HCEC 1CT (cell line): ENCODE measurements around the gene FBXO46.
A peak's percentile ranks its signal among the peaks of the same experiment; 100 is the strongest.

Source experiments
- DNase-seq: peaks from one replicate; pipeline ENCODE4 v3.0.0-alpha.2; 2017

FBXO46 gene, protein sequence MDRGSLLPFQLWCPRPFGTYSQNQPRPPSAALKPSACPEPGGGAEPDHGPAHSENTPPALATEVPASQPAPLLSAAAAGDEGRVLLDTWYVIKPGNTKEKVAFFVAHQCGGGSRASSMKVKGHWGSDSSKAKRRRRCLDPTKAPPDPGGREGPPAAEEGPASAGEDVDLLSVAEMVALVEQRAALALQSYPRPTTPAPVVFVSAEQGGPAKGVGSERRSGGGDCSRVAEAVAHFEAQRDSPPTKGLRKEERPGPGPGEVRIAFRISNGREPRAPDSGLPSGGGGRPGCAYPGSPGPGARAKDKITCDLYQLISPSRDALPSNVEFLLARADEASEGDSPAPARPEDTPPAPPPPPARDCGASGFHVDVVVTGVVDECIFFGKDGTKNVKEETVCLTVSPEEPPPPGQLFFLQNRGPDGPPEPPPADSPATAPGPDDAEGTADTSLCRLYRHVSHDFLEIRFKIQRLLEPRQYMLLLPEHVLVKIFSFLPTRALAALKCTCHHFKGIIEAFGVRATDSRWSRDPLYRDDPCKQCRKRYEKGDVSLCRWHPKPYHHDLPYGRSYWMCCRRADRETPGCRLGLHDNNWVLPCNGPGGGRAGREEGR

DNA sequence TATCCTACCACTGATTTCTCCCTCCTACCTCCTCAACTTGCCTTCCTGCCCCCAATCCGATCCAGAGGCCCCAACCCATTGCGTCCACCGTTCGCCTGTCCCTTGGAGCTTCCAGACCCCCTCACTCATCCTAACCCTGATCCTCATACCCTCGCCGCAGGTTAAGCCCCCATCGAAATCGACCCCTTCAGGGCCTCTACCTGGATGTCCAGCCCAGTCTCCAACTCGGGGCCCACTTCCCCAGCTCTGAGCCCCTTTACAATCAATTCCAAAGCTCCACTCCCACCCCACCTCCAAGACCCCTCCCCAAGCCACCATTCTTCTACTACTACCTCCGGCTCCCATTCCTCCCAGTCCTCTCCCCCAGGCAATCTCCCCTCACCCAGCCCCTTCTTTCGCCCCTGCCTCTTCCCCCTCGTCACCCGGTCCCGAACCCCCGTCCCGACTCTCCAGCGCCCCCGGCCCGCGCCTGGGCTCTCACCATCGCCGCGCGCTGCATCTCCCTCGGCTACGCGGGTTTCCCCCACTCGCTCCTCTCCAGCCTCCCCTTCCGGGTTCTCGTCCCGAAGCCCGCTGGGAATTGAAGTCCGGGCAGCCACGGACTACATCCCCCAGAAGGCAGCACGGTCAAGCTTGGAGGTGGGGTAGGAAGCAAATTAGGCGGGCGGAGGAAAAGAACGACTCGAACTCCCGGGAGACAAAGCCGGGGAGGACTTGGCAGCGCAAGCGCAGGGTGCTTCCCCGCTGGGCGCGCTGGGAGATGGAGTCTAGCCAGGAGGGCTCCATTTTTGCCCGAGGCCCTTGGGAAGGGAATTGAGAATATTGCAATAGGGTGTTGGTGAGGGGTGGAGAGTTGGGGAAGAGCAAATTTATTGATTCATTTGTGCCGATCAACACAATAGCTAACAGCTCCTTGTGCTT, at the start of gene FBXO46:
Gene FBXO46, minus strand, starts transcription at position 529 of the 921 bp plus-strand sequence. CDS start 17,401 bp downstream, outside the sequence.
- peak; percentile 99 for DNase-seq

DNA sequence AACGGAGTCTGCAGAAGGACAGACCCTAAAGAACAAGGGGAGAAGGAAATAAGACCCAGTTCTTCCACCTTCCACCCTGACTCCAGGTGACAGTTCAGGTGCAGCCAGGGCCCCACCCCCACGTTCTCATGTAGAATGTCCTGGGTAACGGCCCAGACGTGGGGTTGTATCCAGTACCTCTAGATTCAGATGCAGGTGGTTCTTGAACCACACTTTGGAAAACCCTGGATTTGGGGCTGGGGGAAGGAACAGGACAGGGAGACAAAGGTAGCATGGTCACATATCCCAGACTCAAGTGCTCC, 49.4 kb upstream of the FBXO46 start:
- no peak for DNase-seq

DNA sequence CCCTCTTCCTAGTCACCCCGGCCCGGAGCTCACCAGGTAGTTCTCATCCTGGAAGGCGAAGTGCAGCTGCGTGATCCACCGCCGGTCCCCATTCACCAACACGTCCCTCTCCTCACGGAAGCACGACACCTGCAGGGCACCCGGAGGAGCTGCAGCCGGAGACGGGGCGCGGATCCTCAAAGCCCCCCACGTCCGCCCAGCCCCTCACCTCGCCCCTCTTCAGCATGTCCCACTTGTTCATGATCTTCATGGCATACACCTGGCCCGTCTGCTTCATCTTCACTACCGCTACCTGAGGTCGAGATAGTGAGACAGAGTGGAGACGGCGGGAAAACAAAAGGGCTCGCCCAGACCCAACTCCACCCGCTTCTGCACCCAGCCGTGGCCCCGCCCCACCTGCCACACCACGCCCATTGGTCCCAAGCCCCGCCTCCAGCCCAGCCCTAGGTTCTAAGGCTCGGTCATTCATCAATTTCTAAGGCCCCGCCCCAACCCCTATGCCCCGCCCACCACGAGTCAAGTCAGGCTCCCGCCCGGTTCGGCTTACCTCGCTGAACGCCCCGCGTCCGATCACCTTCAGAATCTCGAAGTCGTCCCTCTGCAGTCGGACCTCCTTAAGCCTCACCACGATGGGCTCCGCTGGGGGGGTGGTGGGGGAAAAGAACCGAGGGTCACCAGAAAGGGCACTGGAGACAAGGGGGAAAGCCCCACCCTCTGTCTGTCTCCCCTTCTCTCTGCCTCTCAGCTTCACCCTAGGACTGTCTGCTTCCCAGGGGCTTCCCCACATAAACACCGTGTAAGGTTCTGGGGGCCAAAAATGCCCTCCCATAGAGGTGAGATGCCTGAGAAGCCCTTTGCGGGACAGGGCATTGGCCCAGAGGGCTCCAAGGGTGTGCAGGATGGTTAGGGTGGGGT, 48.8 kb upstream of the FBXO46 start:
- peak; percentile 52 for DNase-seq

DNA sequence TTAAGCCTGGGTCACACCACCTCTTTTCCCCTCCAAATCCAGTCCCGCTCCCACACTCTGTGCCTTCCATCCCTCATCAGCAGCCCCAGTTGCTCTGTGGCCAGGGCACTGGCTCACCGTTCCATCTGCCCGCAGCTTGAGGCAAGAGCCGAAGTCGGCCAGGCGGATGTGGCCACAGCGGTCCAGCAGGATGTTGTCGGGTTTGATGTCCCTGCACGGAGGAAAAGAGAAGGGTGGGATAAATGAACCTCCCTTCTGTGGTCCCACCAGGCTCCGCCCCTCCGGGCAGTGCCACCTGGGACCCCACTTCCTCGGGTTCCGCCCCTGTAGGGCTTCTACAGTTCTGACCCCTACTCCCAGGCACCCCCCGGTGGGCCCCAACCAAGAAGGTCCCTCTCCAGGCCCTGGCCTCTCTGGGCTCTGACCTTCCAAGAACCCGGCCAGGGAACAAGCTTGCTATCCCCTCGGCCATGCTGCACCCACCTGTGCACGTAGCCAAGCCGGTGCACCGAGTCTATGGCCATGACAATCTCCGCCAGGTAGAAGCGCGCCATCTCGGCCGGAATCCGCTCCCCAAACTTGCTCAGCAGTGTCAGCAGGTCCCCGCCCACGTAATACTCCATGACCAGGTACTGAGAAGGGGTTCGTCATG, 47.4 kb upstream of the FBXO46 start:
- no peak for DNase-seq

DNA sequence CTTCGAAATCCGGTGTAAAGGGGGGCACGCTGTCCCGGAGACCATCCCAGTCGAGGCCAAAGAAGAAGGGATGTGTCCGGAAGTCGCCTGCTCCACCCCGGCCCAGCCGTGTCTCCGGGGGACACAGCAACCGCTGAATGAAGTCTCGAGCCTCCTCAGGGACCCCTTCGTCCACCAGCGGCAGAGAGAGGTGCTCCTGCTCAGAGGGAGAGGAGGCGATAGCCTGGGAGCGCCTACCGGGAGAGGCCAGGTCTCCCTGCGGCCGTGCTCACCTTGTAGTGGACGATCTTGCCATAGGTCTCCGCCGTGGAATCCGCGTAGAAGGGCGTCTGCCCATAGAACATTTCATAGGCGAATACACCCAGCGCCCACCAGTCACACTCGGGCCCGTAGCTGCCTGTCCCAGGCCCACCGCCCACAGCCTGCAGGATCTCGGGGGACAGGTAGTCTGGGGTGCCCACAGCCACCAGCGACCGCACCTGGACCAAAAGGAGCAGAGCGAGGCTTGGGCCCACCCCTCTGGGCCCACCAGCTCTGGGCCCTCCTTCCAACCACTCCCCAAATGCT, 46.8 kb upstream of the FBXO46 start:
- DNase-seq, result no peak

DNA sequence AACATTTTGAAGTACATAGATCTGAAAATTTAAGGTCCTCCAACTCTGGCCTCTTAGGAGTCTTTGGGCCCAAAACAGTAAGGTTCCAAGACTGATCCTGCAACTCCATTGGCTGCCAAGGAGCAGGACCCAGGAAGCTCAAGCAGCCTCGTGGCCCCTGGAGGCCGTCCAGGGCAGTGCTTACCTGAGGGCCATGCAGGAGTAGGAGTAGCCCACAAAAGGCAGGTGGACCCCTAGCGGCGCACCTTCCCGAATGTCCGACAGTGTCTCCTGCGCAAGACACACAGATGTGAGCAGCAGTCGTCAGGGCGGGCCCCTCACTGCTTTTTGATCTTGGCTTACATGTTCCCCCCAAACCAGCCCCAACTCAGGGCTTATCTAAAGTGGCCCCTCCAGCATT, 44.1 kb upstream of the FBXO46 start:
- no peak for DNase-seq

DNA sequence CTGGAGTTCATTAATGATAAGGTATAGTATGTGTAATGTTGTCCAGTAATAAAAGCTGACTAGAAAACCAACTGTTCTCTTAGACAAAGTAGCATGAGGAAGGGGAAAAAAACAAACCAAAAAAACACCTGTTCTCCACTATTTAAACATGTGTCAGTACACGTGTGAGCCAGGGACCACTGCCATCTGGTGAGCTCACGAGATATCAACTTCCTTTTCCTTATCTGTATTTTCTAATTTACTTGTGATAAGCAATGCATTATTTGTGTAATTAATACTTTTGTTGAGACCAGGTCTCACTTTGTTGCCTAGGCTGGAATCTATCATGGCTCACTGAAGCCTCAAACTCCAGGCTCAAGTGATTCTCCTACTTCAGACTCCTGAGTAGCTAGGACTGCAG, 42.7 kb upstream of the FBXO46 start:
- DNase-seq, result no peak

DNA sequence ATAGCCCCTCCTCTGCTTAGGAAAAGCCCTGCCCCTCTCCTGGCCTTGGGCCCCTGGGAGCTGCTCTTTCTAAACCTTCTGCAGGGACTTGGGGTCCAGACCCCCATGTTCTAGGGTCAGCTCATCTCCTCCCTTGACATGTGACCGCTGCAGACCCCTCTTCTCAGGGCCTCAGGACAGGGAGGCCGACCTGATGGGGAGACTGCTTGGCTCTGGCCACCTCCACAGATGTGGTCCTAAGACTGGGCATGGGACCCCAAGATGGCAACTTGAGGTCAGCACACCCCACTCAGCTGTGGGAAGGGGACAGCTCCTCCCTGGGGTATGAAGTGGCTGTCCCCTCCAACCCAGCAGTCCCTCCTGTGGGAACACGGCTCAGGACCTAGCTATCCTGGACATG, 42.2 kb upstream of the FBXO46 start:
- no peak for DNase-seq

DNA sequence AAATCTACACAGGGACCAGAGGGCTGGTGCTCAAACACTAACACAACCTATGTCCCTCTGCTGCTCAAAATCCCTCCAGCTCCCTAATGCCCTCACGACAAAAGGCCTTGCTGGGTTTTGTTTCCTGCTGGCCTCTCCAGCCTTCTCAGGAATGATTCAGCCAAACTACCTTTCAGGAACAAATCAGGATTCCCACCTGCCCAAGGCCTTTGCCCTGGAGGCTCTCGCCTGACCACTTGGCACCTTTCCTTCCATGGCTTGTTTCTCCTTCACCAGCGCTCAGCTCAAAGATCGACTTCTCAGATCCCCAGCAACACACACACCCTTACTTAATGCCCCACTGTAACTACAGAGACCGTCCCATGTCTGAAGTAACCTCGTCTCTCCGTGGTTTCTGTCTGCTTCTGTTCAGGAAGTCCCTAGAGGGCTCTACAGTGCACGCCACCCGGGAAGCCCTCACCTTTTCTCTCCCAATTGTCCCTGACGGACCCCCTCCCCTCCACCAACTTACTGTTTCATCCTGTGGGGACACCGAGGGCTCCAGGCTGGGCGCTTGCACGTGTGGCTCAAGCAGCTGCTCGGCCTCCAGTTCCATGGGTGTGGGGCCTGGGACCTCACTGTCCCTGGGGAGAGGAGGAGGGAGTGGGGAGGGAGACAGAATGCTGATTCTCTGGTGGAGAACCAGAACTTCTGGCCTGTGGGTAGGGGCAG, 41.6 kb upstream of the FBXO46 start:
- no peak for DNase-seq

DNA sequence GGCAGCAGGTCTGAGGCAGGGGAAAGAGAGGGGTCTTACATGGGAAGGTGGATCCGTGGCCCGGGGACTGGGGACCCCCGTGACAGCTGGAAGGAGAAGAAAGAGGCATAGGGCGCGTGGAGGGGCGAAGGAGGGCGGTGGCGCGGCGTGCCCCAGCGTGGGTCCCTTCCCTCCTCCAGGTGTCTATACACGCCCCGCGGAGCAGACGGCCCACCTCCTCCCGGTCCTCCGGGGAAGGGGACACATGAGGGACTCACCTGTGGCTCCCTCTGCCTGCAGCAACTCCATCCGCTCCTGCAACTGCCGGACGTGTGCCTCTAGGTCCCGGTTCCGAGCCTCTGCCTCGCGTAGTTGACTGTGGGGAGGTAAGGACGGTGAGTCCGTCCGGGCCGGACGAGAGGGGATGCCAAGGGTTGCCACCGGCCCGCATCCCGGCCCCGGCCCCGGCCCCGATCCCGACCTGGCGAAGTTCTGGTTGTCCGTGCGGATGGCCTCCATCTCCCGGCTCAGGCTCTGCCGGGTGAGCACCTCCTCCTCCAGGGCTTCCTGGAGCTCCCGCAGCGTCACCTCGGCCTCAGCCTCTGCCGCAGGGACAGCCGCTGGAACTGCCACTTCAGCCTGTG, 40.7 kb upstream of the FBXO46 start:
- DNase-seq, result no peak

DNA sequence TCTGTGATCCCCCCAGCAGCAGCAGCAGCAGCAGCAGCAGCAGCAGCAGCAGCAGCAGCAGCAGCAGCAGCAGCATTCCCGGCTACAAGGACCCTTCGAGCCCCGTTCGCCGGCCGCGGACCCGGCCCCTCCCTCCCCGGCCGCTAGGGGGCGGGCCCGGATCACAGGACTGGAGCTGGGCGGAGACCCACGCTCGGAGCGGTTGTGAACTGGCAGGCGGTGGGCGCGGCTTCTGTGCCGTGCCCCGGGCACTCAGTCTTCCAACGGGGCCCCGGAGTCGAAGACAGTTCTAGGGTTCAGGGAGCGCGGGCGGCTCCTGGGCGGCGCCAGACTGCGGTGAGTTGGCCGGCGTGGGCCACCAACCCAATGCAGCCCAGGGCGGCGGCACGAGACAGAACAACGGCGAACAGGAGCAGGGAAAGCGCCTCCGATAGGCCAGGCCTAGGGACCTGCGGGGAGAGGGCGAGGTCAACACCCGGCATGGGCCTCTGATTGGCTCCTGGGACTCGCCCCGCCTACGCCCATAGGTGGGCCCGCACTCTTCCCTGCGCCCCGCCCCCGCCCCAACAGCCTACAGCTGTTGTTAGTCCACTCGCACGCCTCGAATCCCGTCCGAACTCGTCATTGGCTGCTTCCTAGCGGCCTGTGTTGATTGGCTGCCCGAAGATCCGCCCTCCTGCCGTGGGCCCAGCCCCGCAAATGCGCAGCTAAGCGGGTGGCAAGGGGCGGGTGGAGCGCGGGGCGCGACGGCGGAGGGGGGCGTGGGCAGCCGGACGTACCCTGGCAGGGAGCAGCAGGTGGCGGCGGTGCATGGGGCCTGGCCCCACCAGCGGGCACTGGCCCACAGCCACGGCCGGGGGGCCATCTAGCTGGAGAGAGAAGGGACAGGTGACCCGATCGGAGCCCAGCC, 39.8 kb upstream of the FBXO46 start:
- DNase-seq, result peak; percentile 89

DNA sequence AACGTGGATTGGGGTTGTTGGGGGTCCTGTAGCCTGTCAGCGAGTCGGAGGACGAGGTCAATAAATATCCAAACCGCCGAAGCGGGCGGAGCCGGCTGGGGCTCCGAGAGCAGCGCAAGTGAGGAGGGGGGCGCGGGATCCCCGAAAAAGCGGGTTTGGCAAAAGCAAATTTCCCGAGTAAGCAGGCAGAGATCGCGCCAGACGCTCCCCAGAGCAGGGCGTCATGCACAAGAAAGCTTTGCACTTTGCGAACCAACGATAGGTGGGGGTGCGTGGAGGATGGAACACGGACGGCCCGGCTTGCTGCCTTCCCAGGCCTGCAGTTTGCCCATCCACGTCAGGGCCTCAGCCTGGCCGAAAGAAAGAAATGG, 39.1 kb upstream of the FBXO46 start:
- DNase-seq, result peak; percentile 31

DNA sequence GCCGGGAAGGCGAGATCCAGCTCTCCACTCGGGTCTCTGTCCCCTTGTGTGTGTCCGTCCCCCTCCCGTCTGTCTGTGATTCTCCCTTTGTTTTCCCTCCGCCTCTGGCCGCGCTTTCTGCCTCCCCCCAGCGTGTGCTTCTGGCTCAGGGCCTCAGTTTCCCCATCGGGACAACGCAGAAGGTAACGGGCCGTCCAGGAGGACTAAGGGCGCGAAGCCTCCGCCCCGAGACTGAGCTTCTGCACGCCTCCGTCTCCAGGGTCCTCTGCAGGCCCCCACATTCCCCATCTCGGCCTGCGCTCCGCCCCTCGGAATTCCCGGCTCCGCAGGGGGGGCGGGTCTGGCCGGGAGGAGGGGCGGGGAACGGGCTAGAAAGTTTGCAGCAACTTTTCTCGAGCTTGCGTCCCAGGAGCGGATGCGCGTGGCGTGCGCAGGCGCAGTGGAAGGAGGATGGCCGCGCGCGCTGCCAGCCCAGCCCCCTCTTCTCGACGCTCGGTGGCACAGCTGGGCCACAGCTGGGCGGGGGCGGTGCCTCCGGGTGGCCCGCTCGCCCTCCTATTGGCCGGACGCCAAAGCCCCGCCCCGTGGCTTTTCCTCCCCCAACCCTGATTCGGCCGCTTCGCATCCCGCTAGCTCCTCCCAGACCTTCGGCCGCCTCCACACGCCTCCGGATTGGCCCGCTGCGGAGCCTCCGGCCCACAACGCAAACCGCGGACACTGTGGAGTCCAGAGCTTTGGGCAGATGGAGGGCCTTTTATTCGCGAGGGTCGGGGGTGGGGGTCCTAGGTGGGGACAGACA, 38.5 kb upstream of the FBXO46 start, which contains the start of gene SIX5:
Gene SIX5, minus strand, starts transcription at position 269 of the 799 bp plus-strand sequence. CDS start 408 bp downstream, outside the sequence.
- peak; percentile 96 for DNase-seq

DNA sequence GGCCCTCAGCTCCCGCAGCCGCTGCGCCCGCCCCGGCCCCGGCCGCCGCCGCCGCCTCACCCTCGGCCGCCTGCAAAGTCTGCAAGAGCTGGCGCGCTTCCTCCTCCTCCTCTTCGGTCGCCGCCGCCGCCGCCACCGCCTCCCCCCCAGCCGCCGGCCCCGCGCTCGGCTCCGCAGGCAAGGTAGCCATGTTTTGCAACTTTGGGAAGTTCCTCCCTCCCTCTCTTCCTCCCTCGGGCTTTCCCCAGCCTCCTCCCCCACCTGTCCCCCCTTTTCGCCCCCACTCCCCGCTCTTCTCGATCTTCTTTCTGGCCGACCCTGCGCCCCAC, 37.9 kb upstream of the FBXO46 start:
- peak; percentile 55 for DNase-seq

DNA sequence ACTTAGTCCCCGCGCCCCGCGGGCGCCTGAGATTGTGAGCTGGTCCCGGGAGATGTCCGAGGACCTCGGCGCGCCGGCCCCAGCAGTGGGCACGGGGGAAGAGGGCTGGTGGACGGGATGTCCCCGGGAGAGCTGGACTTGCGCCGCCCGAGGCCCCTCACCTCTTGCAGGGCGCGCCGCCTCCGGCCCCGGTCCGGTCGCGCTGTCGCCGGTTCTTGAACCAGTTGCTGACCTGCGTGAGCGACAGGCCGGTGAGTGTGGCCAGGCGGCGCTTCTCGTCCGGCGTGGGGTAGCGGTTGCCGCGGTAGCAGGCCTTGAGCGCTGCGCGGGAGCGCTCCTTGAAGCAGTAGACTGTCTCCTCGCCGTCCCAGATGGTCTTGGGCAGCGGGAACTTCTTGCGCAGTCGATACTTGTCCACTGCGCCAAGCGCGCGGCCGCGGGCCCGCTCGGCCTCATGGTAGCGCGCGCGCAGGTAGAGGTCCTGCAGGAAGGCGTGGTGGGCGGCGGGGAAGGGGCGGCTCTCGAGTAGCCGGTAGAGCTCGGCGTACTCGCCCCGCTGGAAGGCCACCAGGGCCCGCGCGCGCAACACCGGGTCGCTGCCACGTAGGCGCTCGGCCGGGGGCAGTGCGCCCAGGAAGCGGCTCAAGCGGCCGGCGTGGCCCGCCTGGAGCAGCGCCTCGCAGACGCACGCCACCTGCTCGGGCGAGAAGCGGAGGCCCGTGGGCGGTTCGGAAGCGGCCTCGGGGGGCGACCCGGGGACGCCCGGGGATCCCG, 37.4 kb upstream of the FBXO46 start:
- peak; percentile 61 for DNase-seq

DNA sequence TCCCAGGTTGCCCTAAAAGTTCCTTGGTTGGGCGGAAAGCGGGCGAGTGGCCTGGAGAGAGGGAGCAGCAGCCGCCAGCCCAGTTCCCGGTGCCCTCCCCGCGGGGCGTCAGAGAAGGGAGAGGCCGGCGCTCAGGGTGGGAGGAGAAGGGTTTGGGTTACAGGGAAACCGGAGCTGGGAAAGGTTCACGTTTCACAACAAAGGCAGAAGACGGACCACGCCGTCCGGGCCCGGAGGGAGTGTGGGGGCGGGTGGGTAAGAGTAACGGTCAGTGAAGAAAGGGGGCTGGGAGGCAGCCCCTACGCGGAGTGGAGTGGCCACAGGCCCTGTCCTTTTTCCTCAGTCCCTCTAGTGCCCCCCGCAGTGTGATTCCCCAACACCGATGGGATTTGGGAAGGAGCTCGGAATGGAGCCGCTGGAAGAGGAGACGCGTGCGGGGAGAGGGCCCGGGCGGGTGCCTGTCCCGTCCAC, 36.7 kb upstream of the FBXO46 start:
- peak; percentile 86 for DNase-seq

DNA sequence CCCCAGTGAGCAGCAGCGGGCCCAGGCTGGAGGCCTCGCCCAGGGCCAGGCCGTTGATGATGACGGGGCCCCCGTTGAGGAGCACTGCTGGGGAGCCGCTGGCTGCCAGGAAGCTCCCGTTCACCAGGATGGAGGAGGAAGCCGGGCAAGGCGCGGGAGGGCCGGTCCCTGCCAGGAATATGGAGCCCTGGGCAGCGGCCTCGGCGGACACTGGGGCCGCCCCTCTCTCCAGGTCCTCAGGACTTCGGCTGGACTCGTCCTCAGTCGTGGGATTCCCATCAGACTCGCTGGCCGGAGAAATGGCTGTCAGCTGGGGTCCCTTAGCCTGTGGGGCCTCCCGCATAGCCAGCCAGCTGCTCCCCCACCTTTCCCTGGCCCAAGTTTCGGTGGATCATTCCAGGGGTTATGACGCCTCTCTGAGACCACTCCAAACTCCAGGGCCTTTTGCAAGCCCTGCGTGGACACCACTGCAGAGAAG, 36.2 kb upstream of the FBXO46 start:
- peak; percentile 31 for DNase-seq
